Esophagus muscularis mucosa (tissue), 4 donors: ENCODE results near the gene MYH11. TPM values are rescaled to one million over a fixed set of nuclear protein-coding genes. Genes with fewer than 3 reads are reported as not detected.

Experiments
- DNase-seq: peaks from one replicate; pipeline ENCODE4 v3.0.0-alpha.2; 2017; ENCODE audit errors: extremely low spot score
- H3K27ac ChIP-seq, 4 donors: fragments of 200-600 bp; sonication (generic); replicated peaks in 1 of 4; 1 replicate in 3 of 4; 2 replicates in 1 of 4; pipeline ENCODE4 v1.5.1; 2016 to 2019; ENCODE audit warnings: mild to moderate bottlenecking in 1 of 4
- H3K27me3 ChIP-seq, 4 donors: fragments of 200-600 bp; sonication (generic); one replicate each; pipeline versions ENCODE4 v1.5.1 to v1.6.0; 2016 to 2019
- H3K36me3 ChIP-seq, 4 donors: fragments of 200-600 bp; sonication (generic); one replicate each; pipeline ENCODE4 v1.5.1; 2016 to 2019
- H3K4me1 ChIP-seq, 4 donors: fragments of 200-600 bp; sonication (generic); one replicate each; pipeline ENCODE4 v1.5.1; 2016 to 2019
- H3K4me3 ChIP-seq, 4 donors: fragments of 200-600 bp; sonication (generic); 1 replicate in 2 of 4; 2 replicates in 2 of 4; pipeline ENCODE4 v1.5.1; 2016 to 2019; ENCODE audit warnings: mild to moderate bottlenecking in 4 of 4, moderate library complexity in 1 of 4
- H3K9me3 ChIP-seq, 4 donors: fragments of 200-600 bp; sonication (generic); 1 replicate in 3 of 4; 2 replicates in 1 of 4; pipeline ENCODE4 v1.5.1; 2016 to 2019
- EP300 ChIP-seq: sonication (generic); formaldehyde crosslinking; IDR thresholded peaks from one replicate; pipeline ENCODE4 v1.6.1; 2017; ENCODE audit warnings: antibody characterized with exemption
- POLR2A ChIP-seq: fragments of 450-650 bp; IDR thresholded peaks from one replicate; pipeline ENCODE4 v1.6.1; 2017; ENCODE audit warnings: antibody characterized with exemption, moderate library complexity, mild to moderate bottlenecking, low read depth
- POLR2AphosphoS5 ChIP-seq, 2 donors: sonication (generic); formaldehyde crosslinking; IDR thresholded peaks; one replicate each; pipeline ENCODE4 v1.6.1; 2017; ENCODE audit warnings: antibody characterized with exemption in 2 of 2
- WGBS: methylation state at CpG from one replicate; pipeline ENCODE4 v1.1.5; 2018; 5-methylcytosine and 5-hydroxymethylcytosine counted together
- intact Hi-C: fragments of 100-400 bp; cut with DNase I; formaldehyde crosslinking; loops from one replicate; pipeline ENCODE4 v1.15.1; 2023
- total RNA-seq, 4 donors: library from RNA; depleted of rRNA; stranded (reverse); fragments of >200 nt; gene quantifications; one replicate each; pipeline versions ENCODE4 v1.1.0 to v1.2.1, GENCODE V29; 2016
- TF ChIP-seq, protein P1 (sequence below), 3 experiments: fragments of 200-600 bp in 2 of 3; fragments of 450-650 bp in 1 of 3; sonication (generic) in 2 of 3; IDR thresholded peaks; one replicate each; pipeline ENCODE4 v1.5.1; 2017 to 2019; ENCODE audit warnings: antibody characterized with exemption in 3 of 3, mild to moderate bottlenecking in 2 of 3, moderate library complexity in 1 of 3

MYH11 gene
- total RNA-seq, 4 donors from 2014 or later: 9,583 to 20,476 (median 14,208) TPM

DNA sequence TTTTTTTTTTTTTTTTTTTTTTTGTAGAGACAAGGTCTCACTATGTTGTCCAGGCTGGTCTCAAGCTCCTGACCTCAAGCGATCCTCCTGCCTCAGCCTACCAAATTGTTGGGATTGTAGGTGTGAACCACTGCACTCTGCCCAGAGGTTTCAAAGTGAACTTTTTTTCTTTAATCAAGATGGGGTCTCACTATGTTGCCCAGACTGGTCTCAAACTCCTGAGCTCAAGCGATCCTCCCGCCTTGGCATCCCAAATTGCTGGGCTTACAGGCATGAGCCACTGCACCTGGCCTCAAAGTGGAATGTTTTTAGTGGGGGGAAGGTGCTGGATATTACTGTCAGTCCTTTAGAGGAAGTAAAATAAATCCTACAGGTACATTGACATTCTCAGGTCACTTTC lies 43.5 kb upstream of the MYH11 start:
- H3K36me3 ChIP-seq: no peaks in the 10 kb centered on the region
- no peaks in the 10 kb centered on the region for H3K27me3 ChIP-seq
- TF ChIP-seq POLR2AphosphoS5 (IDR thresholded peaks at IDR 0.05) (no peak), EP300 (no peak), POLR2A (no peak)
- TF ChIP-seq, protein P1, sequence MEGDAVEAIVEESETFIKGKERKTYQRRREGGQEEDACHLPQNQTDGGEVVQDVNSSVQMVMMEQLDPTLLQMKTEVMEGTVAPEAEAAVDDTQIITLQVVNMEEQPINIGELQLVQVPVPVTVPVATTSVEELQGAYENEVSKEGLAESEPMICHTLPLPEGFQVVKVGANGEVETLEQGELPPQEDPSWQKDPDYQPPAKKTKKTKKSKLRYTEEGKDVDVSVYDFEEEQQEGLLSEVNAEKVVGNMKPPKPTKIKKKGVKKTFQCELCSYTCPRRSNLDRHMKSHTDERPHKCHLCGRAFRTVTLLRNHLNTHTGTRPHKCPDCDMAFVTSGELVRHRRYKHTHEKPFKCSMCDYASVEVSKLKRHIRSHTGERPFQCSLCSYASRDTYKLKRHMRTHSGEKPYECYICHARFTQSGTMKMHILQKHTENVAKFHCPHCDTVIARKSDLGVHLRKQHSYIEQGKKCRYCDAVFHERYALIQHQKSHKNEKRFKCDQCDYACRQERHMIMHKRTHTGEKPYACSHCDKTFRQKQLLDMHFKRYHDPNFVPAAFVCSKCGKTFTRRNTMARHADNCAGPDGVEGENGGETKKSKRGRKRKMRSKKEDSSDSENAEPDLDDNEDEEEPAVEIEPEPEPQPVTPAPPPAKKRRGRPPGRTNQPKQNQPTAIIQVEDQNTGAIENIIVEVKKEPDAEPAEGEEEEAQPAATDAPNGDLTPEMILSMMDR (IDR thresholded peaks at IDR 0.05): no peak
- peaks cover 0 to 5% (median 0%) of the 10 kb centered on the region in 4 donors for H3K4me1 ChIP-seq
- no peak overlapping the region for H3K27ac ChIP-seq
- H3K4me3 ChIP-seq: no peak overlapping the region
- 94% methylated on average over 3 of the region's 3 CpGs for WGBS
- no peaks in the 10 kb centered on the region for H3K9me3 ChIP-seq
- intact Hi-C loops: no loop called here
- DNase-seq: no peak

DNA sequence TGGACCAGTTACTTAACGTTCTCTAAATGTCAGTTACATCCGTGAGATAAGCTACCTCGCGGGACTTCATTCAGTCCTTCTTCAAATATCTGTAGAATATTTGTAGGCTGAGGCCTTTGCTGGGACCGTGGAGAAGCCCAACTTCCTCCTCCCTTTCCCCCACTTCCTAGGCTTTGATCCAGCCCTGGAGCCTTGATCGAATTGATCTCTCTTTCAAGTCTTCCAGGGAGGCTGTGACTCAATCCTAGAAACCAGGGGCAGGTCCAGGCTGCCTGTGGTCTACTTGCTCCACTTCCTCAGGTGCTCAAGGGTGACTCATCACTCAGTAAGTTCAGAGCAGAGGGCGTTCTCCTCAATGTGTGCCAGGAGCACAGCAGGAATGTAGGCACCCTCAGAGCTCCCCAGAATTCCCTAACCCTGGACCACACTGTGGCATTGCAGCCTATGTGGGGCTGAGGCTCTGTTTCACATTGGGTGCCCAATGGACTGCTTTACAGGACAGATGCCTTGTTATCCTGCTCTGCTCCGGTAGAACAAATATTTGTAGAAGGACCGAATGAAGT lies 42.8 kb upstream of the MYH11 start:
- no peak for DNase-seq
- Histone ChIP-seq H3K36me3 (no peaks in the 10 kb centered on the region), H3K4me3 (no peak overlapping the region), H3K27me3 (no peaks in the 10 kb centered on the region), H3K27ac (no peak overlapping the region), H3K9me3 (no peaks in the 10 kb centered on the region), H3K4me1 (peaks cover 0 to 5% (median 0%) of the 10 kb centered on the region in 4 donors)
- no peak for TF ChIP-seq POLR2A
- TF ChIP-seq EP300: no peak
- TF ChIP-seq POLR2AphosphoS5 (IDR thresholded peaks at IDR 0.05): no peak
- TF ChIP-seq, protein P1 (IDR thresholded peaks at IDR 0.05): no peak
- 61% methylated on average over 8 of the region's 9 CpGs for WGBS
- intact Hi-C loops: no loop called here

DNA sequence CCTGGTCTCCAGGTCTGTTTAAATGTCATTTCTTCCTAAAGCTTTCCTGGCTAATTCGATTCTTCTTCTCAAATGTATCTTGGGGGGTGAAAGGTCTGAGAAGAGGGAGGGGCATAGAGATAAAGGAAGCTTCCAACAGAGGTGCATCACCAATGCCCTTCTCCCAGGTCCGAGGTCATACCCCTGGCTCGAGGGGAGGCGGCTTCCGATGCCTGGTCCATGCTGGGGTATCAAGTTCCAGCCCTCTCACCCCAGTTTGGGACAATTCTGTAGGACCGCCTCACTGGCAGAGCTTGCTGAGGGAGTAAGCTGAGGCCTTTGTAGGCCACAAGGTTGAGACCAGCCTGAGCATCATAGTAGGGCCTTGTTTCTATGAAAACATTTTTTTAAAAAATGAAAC lies 41.8 kb upstream of the MYH11 start:
- DNase-seq: no peak
- 97% methylated on average over 6 of the region's 6 CpGs for WGBS
- Histone ChIP-seq H3K27me3 (no peaks in the 10 kb centered on the region), H3K4me1 (peaks cover 0 to 5% (median 0%) of the 10 kb centered on the region in 4 donors), H3K9me3 (no peaks in the 10 kb centered on the region), H3K4me3 (no peak overlapping the region), H3K27ac (no peak overlapping the region), H3K36me3 (no peaks in the 10 kb centered on the region)
- intact Hi-C loops: no loop called here
- TF ChIP-seq, protein P1 (IDR thresholded peaks at IDR 0.05): no peak
- TF ChIP-seq POLR2A (no peak), POLR2AphosphoS5 (IDR thresholded peaks at IDR 0.05) (no peak), EP300 (no peak)

DNA sequence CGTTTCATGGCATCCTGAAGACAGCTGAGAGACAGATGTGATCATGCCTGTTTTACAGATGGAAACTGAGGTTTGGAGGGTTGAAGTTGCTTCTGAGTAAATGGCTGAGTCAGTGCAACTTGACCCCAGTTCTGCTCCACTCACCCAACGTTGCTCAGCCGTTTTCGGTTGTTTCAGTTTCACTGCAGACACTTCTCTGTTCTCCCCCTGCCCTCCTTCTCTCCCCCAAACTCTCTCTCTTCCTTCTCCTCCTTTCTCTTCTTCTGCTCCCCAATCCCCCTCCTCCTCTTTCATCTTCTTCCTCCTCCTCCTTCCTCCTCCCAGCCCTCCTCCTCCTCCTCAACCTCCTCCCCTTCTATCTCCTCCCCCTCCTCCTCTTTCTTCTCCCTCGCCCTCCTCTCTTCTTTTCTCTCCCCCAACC lies 41.0 kb upstream of the MYH11 start:
- intact Hi-C loops: no loop called here
- Histone ChIP-seq H3K27me3 (no peaks in the 10 kb centered on the region), H3K27ac (no peak overlapping the region), H3K4me1 (peaks cover 0 to 5% (median 0%) of the 10 kb centered on the region in 4 donors), H3K9me3 (no peaks in the 10 kb centered on the region), H3K4me3 (no peak overlapping the region), H3K36me3 (no peaks in the 10 kb centered on the region)
- WGBS: 59% methylated on average over 5 of the region's 5 CpGs
- no peak for TF ChIP-seq POLR2A
- TF ChIP-seq POLR2AphosphoS5 (IDR thresholded peaks at IDR 0.05): no peak
- no peak for TF ChIP-seq EP300
- TF ChIP-seq, protein P1 (IDR thresholded peaks at IDR 0.05): no peak
- no peak for DNase-seq
